ENCODE data around the gene SYT13.

SYT13 gene, protein sequence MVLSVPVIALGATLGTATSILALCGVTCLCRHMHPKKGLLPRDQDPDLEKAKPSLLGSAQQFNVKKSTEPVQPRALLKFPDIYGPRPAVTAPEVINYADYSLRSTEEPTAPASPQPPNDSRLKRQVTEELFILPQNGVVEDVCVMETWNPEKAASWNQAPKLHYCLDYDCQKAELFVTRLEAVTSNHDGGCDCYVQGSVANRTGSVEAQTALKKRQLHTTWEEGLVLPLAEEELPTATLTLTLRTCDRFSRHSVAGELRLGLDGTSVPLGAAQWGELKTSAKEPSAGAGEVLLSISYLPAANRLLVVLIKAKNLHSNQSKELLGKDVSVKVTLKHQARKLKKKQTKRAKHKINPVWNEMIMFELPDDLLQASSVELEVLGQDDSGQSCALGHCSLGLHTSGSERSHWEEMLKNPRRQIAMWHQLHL

DNA sequence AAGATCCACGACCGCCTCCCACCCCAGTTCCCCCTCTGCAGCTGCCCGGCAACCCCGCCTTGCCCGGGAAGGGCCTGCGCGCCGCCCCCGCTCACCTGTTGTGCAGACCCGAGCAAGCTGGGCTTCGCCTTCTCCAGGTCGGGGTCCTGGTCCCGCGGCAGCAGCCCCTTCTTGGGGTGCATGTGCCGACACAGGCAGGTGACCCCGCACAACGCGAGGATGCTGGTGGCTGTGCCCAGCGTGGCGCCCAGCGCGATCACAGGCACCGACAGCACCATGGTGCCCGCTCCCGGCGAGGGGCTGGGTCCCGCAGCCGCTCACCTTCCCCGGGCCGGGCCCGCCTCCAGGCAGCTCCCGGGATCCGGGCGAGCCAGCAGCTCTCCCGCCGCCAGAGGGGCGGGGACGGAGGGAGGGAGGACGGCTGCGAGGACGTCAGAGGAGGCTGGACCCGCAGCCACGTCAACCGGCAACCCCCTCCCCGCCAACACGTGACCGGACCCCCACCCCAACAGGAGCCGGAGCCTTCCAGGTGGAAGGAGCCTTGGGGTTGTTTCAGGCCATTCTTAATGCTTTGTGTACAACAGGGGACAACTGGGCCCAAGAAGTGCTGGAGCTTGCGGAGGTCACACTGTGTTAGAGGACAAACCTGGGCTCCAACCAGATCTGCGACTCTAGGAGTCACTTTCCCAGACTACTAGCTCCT lies at the start of gene SYT13:
Gene SYT13, minus strand, starts transcription at position 412 of the 703 bp plus-strand sequence. Its CDS starts 134 bp downstream, at position 278.
- H3K27ac ChIP-seq: no peak within 1 kb of the TSS
- no peak for DNase-seq (ENCODE audit: low read depth, low spot score)

DNA sequence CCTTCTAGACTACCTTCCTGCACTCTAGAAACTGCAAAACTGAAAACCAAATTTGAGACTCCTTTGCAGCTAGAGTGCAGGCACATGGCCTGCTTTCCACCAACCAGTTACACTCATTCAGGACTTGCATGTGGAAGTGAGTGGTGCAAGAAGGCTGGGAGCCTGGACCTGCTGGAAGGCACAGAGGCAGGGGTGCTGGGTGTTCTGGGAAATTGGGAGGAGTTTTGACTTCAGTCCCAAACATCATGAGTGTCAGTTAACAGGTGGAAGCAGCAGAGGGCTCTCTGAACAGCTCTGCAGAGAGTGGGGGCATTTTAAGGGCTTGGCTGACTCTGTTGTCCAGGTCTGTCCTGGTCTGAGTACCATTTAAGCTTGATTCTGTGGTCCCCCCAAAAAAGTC lies 49.3 kb upstream of the SYT13 start:
- no peak for DNase-seq (ENCODE audit: low read depth, low spot score)
- no peak overlapping the region for H3K27ac ChIP-seq

DNA sequence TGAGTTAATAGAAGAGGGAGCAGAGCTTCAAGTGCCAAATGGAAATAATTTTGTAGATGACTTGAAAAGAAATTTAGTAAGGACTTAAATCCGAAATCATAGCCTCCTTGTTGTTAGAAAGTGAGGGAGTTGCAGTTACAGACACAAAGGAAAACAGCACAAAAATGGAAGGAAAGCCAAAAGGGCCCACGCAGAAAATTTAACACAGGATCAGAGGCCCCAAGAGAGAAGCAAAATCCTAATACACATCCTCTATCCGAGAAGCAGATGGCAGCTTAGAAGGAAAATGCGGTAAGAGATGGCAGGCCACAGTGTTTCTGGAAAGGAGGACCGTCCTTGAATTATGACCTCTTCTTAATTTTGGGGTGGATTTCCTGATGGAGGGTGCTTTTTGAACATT lies 48.7 kb upstream of the SYT13 start:
- H3K27ac ChIP-seq: no peak overlapping the region
- no peak for DNase-seq (ENCODE audit: low read depth, low spot score)

DNA sequence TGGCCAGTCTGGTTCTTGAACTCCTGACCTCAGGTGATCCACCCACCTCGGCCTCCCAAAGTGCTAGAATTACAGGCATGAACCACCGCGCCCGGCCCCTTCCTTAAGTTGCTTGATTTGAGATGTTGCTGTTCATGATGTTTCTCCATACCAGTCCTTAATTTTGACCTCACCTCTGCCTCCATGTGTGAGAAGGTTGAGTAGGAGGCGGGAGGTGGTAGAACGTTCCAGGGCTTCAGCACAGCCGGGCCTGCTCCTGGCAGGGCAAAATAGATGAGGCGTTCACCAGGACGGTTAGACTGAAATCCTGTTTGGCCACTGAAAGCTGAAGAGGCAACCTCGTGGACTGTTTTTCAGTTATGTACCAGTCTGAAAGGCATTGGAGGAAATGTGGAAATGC lies 48.3 kb upstream of the SYT13 start:
- H3K27ac ChIP-seq: no peak overlapping the region
- DNase-seq (ENCODE audit: low read depth, low spot score): no peak

DNA sequence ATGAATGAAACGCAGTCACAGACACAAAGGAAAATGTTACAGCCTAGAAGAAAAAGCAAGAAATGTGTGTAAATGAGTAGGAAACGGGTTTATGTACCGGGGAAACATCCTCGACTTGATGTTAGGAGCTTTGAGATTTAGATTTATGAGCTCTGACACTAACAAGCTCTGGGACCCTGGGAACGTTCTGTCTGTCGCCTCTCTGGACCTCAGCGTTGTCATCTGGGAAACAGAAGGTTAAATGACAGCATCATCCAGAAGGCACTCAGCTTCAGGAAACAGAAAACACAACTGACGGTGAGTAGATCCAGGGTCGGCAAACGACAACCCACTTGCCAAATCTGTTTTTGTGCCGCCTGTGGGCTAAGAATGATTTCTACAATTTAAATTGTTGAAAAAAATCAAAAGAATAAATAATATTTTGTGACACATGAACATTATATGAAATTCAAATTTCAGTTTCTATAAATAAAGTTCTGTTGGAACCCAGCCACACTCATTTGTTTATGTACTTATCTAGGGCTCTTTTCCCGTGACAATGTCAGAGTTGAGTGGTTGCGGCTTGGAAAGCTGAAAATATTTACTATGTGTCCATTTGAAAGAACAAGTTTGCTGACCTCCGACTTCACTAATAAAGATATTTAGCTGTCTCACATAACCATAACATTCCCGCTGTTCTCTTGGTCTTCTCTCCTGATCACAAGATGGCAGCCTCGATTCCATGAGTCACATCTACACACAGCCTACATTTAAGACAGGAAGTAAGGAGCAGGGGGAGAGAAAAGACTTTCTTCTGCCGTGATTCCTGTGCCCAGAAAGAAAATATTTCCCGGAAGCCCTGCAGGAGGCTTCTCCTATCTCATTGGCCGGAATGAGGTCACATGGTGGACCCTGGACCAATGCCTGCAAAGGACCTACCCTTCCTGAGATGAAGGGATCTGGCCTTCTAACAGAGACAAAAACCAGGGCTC lies 47.1 kb upstream of the SYT13 start:
- no peak for DNase-seq (ENCODE audit: low read depth, low spot score)
- H3K27ac ChIP-seq: no peak overlapping the region

DNA sequence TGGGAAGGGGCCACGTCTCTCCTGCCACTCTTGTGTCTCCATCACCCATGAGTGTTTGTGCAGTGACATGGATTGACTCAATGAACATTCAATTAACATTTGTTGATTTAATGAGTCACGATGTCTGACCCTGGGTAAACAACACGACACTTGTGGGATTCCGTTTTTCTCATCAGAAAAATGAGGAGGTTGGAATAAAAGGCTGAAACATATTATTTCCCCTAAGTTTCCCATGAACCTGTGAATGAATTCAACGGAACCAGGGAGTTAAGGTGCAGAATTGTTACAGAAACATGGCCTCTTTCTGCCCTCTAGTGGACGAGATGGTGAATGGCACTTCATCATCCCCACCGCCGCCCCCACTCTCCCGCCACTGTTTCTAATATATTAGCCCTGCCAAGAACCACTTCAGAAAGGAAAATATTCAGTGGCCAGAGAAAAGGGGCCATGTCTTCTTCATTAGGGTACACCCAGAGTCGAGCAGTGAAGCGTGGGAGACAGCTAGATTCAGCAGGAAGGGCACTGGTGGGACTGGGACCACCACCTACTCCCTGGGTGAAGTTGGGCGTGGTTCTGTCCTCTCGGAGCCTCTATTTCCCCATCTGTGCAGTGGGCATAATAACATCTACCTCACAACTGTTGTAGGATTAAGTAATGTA lies 46.3 kb upstream of the SYT13 start:
- no peak for DNase-seq (ENCODE audit: low read depth, low spot score)
- no peak overlapping the region for H3K27ac ChIP-seq

DNA sequence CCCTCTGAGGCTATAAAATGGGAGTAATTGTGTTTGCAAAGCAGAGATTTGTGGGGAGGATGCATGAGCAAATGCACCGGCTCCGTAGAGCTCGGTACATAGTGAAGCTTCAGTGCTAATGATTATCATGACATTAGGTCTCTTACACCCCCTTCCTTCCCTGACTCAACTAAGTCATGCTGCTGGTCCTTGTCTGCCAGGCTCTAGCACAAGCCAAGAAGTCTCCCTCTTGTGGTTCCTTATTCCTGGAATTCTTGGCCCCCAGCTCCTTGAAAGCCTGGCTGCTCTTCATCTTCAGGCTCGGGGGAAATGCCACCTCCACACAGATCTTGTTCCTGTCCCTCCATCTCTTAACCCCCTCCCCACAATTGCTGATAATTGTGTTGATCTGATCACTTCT lies 45.7 kb upstream of the SYT13 start:
- H3K27ac ChIP-seq: no peak overlapping the region
- no peak for DNase-seq (ENCODE audit: low read depth, low spot score)

DNA sequence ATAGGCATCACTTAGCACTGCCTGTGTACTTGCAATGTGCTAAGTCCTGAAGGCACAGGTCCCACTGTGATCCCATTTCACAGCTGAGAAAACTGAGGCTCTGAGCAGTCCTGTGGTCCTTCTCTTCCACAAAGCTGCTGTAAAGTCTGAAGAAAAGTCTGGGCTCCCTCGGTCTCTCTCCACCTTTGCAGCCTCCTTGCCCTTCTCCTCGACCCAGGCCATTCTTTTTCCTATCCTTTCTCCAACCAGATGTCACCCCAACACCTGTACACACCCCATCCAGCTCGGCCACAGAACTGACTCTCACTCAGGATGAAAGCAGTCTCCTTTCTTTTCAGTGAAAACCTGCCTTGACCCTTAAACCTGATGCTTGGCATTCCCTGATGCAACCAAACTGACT lies 42.6 kb upstream of the SYT13 start:
- DNase-seq (ENCODE audit: low read depth, low spot score): no peak
- no peak overlapping the region for H3K27ac ChIP-seq

DNA sequence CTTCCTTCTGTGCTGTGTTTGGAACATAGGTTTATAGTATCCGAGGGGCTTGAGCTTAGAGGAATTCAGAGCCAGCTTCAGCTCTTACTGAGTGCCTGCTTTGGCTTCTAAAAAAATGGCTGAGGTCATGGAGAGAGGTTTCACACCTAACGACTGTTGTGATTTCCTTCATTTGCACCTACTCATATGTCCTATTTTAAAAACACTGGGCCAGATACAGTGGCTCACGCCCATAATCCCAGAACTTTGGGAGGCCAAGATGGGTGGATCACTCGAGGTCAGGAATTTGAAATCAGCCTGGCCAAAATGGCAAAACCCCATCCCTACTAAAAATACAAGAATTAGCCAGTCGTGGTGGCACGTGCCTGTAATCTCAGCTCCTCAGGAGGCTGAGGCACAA lies 38.3 kb upstream of the SYT13 start:
- DNase-seq (ENCODE audit: low read depth, low spot score): no peak
- no peak overlapping the region for H3K27ac ChIP-seq

DNA sequence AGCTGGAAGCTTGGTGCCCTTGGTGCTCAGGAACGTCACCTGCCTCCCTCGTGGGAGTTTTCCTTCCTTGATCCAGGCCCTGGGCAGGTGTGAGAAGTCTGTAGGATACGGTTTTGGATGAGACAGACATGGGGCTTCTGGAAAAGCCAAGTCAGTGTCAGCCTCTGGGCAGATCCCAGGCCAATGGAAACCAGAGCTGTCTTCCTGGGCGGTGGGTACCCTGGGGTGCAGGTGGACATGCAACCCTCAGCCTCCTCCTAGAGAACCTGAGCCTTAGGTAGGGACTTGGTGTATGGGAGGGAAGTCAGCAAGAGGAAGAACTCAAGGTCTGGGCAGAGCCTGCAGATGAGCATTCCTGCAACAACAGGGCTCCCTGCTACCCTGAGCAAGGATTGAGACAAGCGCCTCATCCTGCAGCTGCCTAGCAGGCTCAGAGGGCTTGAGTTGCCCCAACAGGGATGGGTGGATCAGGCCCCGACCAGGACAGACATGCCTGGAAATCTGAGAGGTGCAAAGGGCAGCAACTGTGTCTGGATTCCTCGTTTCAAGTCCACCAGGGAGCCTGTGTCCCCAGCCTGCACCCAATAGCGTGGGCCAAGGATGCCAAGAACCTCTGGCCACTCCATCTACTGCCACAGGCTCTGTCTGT lies 37.6 kb upstream of the SYT13 start:
- no peak overlapping the region for H3K27ac ChIP-seq
- DNase-seq (ENCODE audit: low read depth, low spot score): no peak

DNA sequence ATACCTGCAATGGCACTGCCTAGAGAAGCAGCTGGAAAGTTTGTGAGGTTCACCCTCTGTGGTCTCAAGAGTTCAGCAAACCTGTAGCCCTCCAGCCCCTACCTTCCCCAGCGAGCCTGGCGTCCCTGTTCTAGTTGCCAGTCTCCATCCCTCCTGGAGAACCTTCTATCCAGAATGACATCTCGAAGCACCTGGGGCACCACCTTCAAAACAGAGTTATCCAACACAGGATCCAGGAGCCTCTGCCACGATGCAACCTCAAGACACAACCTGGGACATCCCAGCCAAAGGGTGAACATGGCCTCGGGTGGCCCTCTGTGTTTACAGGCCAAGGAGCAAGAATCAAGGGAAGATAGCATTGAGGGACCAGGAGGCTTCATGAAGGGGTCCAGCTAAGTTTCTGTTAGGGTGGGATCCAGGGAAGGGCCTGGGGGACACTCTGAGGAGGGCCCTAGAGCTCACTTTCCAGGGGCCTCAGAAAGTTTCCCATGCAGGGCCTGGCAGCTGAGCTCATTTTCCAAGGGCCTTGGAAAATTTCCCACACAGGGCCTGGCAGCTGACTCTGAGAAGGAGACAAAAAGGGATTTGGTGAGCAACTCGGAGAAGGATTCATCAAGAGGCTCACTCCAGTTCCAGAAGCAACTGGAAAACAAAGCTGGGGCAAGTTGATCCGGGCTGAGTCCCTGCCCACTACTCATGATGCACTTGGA lies 36.9 kb upstream of the SYT13 start:
- no peak for DNase-seq (ENCODE audit: low read depth, low spot score)
- H3K27ac ChIP-seq: no peak overlapping the region

DNA sequence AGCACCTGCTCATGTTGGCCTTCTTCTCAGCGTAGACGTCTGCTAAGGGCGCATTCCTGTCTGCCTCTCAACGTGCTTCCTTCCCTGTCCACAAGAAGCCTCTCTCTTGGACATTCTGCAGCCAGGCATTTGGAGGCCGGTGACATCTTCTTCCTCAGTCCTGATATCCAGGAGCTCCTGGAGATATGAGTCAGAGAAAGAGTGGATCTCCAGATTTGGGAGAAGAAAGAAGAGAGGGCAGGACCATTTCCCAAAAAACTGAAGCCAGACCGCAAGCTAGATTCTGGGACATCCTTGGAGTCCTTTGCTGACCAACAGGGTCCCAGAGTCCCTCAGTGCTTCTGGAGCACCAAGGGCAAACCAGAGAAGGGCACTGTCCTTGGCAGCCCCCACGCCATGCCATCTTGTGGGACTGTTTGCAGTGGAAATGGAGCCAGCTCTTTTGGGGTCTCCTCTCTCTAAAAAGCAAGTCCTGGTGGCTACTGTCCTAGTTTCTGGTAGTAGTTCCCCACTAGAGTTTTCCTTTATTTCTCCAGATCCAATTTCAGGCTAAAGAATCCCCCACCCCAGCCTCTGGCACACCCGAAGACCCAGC lies 36.1 kb upstream of the SYT13 start:
- DNase-seq (ENCODE audit: low read depth, low spot score): no peak
- no peak overlapping the region for H3K27ac ChIP-seq

DNA sequence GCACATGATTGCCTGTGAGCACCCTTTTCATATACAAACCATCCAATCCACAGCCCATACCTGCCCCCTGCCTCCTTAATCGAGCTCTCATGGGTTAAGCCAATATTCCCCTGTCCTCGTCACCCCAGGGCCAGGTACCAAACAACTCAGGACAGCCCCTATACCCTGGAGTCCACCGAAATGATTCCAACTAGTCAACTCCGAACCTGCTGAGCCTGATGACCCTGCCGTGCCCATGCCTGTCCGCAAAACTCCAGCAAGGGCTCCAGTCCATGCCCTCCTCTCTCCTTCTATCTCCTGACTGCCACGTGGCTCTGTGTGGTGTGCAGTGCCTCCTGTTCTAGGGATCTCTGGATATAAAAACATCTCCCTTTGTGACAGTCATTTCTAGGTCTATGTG lies 35.5 kb upstream of the SYT13 start:
- H3K27ac ChIP-seq: no peak overlapping the region
- no peak for DNase-seq (ENCODE audit: low read depth, low spot score)

DNA sequence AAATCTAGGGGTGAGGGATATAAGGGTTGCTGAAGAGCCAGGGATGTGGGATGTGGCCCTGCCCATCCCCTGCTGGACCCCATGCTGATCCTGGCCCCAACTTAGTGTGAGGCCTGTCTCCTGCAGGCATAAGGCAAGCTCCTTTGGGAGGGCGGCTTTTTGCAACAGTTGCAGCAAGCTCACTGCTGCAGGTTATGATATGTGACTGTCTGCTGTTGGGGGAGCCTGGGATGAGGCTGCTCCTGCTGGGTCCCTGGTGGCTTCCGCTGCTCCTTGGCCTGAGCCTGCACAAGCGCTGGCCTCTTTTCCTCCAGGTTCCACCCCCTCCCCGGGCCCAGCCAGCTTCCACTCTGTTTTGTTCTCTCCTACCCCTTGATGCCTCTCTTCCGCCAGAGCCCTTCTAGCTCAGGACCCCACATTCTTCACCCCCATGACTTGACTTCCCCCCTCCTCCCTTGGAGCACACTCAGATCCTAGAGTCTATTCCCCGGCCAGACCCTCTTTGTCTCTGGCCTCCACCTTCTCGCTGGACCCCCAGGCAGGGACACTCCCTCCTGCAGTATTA lies 35.0 kb upstream of the SYT13 start:
- no peak overlapping the region for H3K27ac ChIP-seq
- DNase-seq (ENCODE audit: low read depth, low spot score): no peak

DNA sequence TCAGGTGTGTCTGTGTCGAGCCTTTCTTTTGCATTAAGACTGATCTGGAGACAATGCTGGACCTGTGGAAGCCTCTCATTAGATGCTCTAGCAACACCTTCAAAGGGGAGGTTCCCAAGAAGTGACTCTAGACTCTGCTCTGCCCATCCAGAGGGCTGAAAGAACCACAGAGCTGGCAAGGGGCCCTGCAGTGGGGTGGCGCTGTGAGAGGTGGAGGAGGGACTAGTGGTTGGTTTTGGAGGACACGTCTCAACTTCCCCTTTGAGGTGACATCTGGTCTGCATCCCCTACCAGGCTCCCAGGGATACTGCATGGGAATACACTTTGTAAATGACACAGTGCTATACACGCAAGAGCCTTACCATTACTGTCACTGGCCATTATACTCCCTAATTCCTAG lies 34.2 kb upstream of the SYT13 start:
- no peak overlapping the region for H3K27ac ChIP-seq
- DNase-seq (ENCODE audit: low read depth, low spot score): no peak

DNA sequence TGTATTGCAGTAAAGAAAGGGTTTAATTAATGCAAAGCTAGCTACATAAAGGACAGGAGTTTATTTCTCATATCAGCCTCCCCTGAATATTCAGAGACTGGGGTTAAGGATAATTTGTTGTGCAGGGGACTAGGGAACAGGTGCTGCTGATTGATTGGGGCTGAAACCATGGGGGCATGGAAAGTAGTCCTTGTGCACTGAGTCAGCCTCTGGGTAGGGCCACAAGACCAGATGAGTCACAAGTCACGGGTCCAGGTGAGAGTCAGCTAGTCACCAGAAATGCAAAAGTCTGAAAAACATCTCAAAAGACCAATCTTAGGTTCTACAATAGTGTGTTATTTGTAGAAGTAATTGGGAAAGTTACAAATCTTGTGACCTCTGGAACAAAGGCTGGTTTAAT lies 32.9 kb upstream of the SYT13 start:
- no peak for DNase-seq (ENCODE audit: low read depth, low spot score)
- H3K27ac ChIP-seq: no peak overlapping the region

DNA sequence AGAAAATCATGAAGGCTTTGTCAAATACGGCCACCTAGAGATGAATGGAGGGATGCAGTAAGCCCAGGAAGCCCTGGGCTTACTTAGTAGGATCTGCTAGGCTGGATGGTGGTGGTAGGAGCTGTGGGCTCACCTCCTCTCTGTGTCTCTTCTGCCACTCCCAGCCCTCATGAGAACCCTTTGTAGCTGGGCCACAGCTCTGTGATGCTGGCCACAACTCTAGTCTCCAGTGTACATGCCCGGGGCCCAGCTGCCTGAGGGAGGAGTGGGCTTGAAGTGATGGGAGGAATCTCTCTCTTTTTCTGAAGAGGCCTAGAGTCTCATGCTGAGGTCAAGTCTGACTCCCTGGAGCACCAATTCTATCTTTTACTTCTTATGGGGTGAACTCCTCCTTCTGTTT lies 32.4 kb upstream of the SYT13 start:
- DNase-seq (ENCODE audit: low read depth, low spot score): no peak
- no peak overlapping the region for H3K27ac ChIP-seq

DNA sequence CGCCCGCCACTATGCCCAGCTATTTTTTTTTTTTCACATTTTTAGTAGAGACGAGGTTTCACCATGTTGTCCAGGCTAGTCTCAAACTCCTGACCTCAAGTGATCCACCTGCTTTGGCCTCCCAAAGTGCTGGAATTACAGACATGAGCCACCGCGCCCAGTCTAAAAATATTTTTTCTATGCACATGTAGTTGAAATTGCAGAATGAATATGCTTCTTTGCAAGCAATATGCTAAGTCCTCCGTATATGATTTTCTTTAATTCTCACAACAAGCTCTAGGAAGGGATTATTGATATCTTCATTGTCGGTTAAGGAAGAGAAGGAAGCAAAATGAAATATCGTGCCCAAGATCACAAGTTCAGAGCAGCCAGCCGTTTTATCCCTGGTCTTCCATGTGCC lies 30.1 kb upstream of the SYT13 start:
- no peak overlapping the region for H3K27ac ChIP-seq
- no peak for DNase-seq (ENCODE audit: low read depth, low spot score)

All from epithelial cell of prostate (primary cell).